Stomach (tissue), 4 donors: Measurements from ENCODE around the gene WWC2.

Source experiments
- POLR2A ChIP-seq, 4 donors: fragments of 450-650 bp; IDR thresholded peaks; one replicate each; pipeline ENCODE4 v1.6.1; 2016; ENCODE audit warnings: antibody characterized with exemption in 4 of 4, control low read depth in 2 of 4, mild to moderate bottlenecking in 1 of 4, moderate library complexity in 1 of 4
- POLR2AphosphoS5 ChIP-seq, 3 donors: sonication (generic); formaldehyde crosslinking; IDR thresholded peaks; one replicate each; pipeline ENCODE4 v1.6.1; 2016; ENCODE audit warnings: antibody characterized with exemption in 3 of 3
- TF ChIP-seq, protein P1 (sequence below), 7 experiments: fragments of 450-650 bp in 4 of 7; fragments of 200-600 bp in 3 of 7; sonication (generic) in 3 of 7; IDR thresholded peaks; one replicate each; pipeline ENCODE4 v1.5.1; 2016 to 2019; ENCODE audit warnings: antibody characterized with exemption in 7 of 7, control low read depth in 2 of 7, mild to moderate bottlenecking in 1 of 7

DNA sequence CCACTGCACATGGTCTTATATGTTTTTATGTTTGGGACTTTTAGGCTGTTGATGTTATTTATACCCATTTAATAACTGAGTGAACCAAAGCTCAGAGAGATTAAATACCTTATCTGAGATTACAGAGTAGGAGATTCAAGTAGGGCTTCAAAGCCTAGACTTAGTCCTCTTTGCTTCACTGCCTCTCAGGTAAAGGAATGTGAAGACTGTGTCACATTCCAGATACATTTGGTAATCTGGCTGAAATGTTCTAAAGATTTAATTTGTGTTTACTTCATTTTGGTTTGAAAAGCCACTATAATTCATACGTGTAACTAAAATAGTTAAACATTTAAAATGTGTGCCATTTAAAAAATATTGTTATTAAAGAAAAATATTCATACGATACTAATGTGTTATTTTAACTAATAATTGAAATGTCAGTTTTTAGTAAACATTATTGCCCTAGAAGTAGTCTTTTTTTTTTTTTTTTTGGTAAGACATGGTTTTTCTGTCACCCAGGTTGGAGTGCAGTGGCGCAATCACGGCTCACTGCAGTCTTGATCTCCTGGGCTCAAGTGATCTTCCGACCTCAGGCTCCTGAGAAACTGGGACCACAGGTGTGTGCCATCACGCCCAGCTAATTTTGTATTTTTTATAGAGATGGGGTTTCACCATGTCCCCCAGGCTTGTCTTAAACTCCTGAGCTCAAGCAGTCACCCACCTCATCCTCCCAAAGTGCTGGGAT, 54.3 kb downstream of the WWC2 start:
- TF ChIP-seq, protein P1, sequence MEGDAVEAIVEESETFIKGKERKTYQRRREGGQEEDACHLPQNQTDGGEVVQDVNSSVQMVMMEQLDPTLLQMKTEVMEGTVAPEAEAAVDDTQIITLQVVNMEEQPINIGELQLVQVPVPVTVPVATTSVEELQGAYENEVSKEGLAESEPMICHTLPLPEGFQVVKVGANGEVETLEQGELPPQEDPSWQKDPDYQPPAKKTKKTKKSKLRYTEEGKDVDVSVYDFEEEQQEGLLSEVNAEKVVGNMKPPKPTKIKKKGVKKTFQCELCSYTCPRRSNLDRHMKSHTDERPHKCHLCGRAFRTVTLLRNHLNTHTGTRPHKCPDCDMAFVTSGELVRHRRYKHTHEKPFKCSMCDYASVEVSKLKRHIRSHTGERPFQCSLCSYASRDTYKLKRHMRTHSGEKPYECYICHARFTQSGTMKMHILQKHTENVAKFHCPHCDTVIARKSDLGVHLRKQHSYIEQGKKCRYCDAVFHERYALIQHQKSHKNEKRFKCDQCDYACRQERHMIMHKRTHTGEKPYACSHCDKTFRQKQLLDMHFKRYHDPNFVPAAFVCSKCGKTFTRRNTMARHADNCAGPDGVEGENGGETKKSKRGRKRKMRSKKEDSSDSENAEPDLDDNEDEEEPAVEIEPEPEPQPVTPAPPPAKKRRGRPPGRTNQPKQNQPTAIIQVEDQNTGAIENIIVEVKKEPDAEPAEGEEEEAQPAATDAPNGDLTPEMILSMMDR (IDR thresholded peaks at IDR 0.05) = no peak
- no peak for TF ChIP-seq POLR2AphosphoS5 (IDR thresholded peaks at IDR 0.05)
- TF ChIP-seq POLR2A (IDR thresholded peaks at IDR 0.05) = no peak
